H1 (cell line): Measurements from ENCODE around the gene CFAP97D2. TPM values are rescaled to one million over a fixed set of nuclear protein-coding genes. Genes with fewer than 3 reads are reported as not detected.

Source experiments
- microRNA-seq, 2 experiments: library from miRNA; unstranded; fragments of <30 nt; microRNA quantifications; one replicate each; pipeline versions ENCODE4 to v1.2.0, GENCODE V29; 2016 to 2020; ENCODE audit warnings: borderline microRNAs expressed in 2 of 2, borderline number of aligned reads in 2 of 2, borderline replicate concordance in 1 of 2
- polyA plus RNA-seq, 7 experiments: library from polyadenylated mRNA; depleted of rRNA in 3 of 7; stranded (reverse) in 5 of 7; unstranded in 2 of 7; fragments of >200 nt in 5 of 7; fragments of 200-250 nt in 2 of 7; gene quantifications; 1 replicate in 5 of 7; 2 replicates in 1 of 7; 4 replicates in 1 of 7; pipeline versions ENCODE4 v1.2.1 to v1.2.3, GENCODE V29; 2011 to 2013; ENCODE audit warnings: missing spikeins in 2 of 7, mixed read lengths in 2 of 7
- small RNA-seq: library from polyadenylated mRNA; stranded (forward); fragments of <200 nt; extraction: miRNeasy Mini kit (QIAGEN cat#:217004); gene quantifications from one replicate; pipeline ENCODE3, GENCODE V24; 2013; ENCODE audit not compliant: insufficient read depth
- total RNA-seq: library from RNA; stranded (reverse); fragmentation: NEBNext Ultra II Directional; extraction: Animal tissue kit (Norgen Biotek cat#: 25700); gene quantifications from 2 replicates; pipeline ENCODE4 v1.2.1, GENCODE V29; 2021

Gene CFAP97D2
- total and polyA plus RNA-seq, 2 of the 8 experiments (the other 6 are each of a cell fraction or from before 2014, with no cell fraction given) = not detected

Small RNA genes within 50 kb of the gene (microRNA-seq; reads per million reads assigned to microRNA genes)
- gene MIR548AR = 0 reads per million in 2 experiments

Small RNA genes within 50 kb of the gene (small RNA-seq; reads per million reads assigned to genes)
- 1.0 reads per million for gene MIR548AR

Other genes with a start within 250 kb of the CFAP97D2 start
- gene C13orf46, start 205.2 kb upstream of the CFAP97D2 start, total RNA-seq = 0.21 and 0.28 TPM in 2 replicates
- 0.23 and 0.60 TPM in 2 replicates for gene C13orf46, start 205.2 kb upstream of the CFAP97D2 start, polyA plus RNA-seq (2011; rRNA removed)
- gene RASA3, start 46.6 kb upstream of the CFAP97D2 start, total RNA-seq = 21.9 TPM in 2 replicates
- gene RASA3, start 46.6 kb upstream of the CFAP97D2 start, polyA plus RNA-seq (2011; rRNA removed) = 7.5 and 11.0 TPM in 2 replicates
- 78.7 and 83.4 TPM in 2 replicates for gene CDC16, start 55.6 kb downstream of the CFAP97D2 start, total RNA-seq
- gene CDC16, start 55.6 kb downstream of the CFAP97D2 start, polyA plus RNA-seq (2011; rRNA removed) = 36.3 and 42.5 TPM in 2 replicates
- 56.6 and 58.2 TPM in 2 replicates for gene UPF3A, start 102.3 kb downstream of the CFAP97D2 start, total RNA-seq
- 47.1 and 48.7 TPM in 2 replicates for gene UPF3A, start 102.3 kb downstream of the CFAP97D2 start, polyA plus RNA-seq (2011; rRNA removed)
- gene CHAMP1, start 135.2 kb downstream of the CFAP97D2 start, total RNA-seq = 40.6 and 41.9 TPM in 2 replicates
- 26.8 and 27.1 TPM in 2 replicates for gene CHAMP1, start 135.2 kb downstream of the CFAP97D2 start, polyA plus RNA-seq (2011; rRNA removed)